Prostate gland (tissue), 2 donors: ENCODE results near the gene ARL15. TPM values are rescaled to one million over a fixed set of nuclear protein-coding genes. Genes with fewer than 3 reads are reported as not detected.

Source experiments
- DNase-seq: peaks from one replicate; pipeline ENCODE4 v3.0.0-alpha.2; 2019; ENCODE audit warnings: low spot score
- H3K27ac ChIP-seq, 2 donors: fragments of 200-600 bp; sonication (generic); 2 replicates each; pipeline ENCODE4 v1.5.1; 2017 to 2019
- H3K27me3 ChIP-seq: fragments of 200-600 bp; sonication (generic); replicated peaks from 2 replicates; pipeline ENCODE4 v1.5.1; 2019; ENCODE audit not compliant: insufficient read depth
- H3K36me3 ChIP-seq, 2 donors: fragments of 200-600 bp; sonication (generic); 1 replicate in 1 of 2; 2 replicates in 1 of 2; pipeline versions ENCODE4 v1.5.1 to v1.8.1; 2017 to 2019
- H3K4me1 ChIP-seq: fragments of 200-600 bp; sonication (generic); replicated peaks from 2 replicates; pipeline ENCODE4 v1.5.1; 2019
- H3K4me3 ChIP-seq, 2 donors: fragments of 200-600 bp; sonication (generic); 2 replicates each; pipeline ENCODE4 v1.5.1; 2017 to 2019
- H3K9me3 ChIP-seq: fragments of 200-600 bp; sonication (generic); 2 replicates; pipeline ENCODE4 v1.5.1; 2017
- CTCF ChIP-seq, 4 experiments: fragments of 200-600 bp in 2 of 4; fragments of 450-650 bp in 2 of 4; sonication (generic) in 2 of 4; IDR thresholded peaks; 1 replicate in 3 of 4; 2 replicates in 1 of 4; pipeline ENCODE4 v1.5.1; 2016 to 2019; ENCODE audit warnings: antibody characterized with exemption in 4 of 4, mild to moderate bottlenecking in 2 of 4, moderate library complexity in 2 of 4
- POLR2A ChIP-seq: fragments of 450-650 bp; IDR thresholded peaks from one replicate; pipeline ENCODE4 v1.6.1; 2016; ENCODE audit warnings: antibody characterized with exemption, mild to moderate bottlenecking
- POLR2AphosphoS5 ChIP-seq: sonication (generic); formaldehyde crosslinking; IDR thresholded peaks from one replicate; pipeline ENCODE4 v1.6.1; 2017; ENCODE audit warnings: antibody characterized with exemption
- WGBS: methylation state at CpG from one replicate; pipeline ENCODE4 v1.1.5; 2018; 5-methylcytosine and 5-hydroxymethylcytosine counted together
- intact Hi-C: fragments of 100-400 bp; cut with DNase I; formaldehyde crosslinking; loops from one replicate; pipeline ENCODE4 v1.14.2; 2022
- total RNA-seq, 2 donors: library from RNA; depleted of rRNA; stranded (reverse); fragments of >200 nt; gene quantifications; one replicate each; pipeline ENCODE4 v1.1.0, GENCODE V29; 2016

Gene ARL15
- total RNA-seq, 2 donors from 2014 or later, result 16.1 to 38.4 TPM

- no peak overlapping the region for H3K27ac ChIP-seq
- no peaks in the 10 kb centered on the region for H3K27me3 ChIP-seq
- TF ChIP-seq POLR2AphosphoS5 (no peak), CTCF (IDR thresholded peaks at IDR 0.05) (no peak), POLR2A (no peak)
- intact Hi-C loops, result no loop called here
- no peaks in the 10 kb centered on the region for H3K9me3 ChIP-seq
- H3K4me1 ChIP-seq, result no peaks in the 10 kb centered on the region
- no peak for DNase-seq
- H3K4me3 ChIP-seq, result no peak overlapping the region
- H3K36me3 ChIP-seq, result no peaks in the 10 kb centered on the region
- 69% methylated on average over 7 of the region's 7 CpGs for WGBS
Observed at GRCh38 chr5:54180630-54181031, 129.7 kb downstream of the ARL15 start.

GRCh38 chr5:54178991-54179390 lies 131.4 kb downstream of the ARL15 start:
- no peak for DNase-seq
- H3K36me3 ChIP-seq, result no peaks in the 10 kb centered on the region
- no peaks in the 10 kb centered on the region for H3K9me3 ChIP-seq
- no peaks in the 10 kb centered on the region for H3K4me1 ChIP-seq
- 82% methylated on average over 4 of the region's 4 CpGs for WGBS
- intact Hi-C loops, result no loop called here
- H3K4me3 ChIP-seq, result no peak overlapping the region
- no peak overlapping the region for H3K27ac ChIP-seq
- no peaks in the 10 kb centered on the region for H3K27me3 ChIP-seq
- TF ChIP-seq CTCF (IDR thresholded peaks at IDR 0.05) (no peak), POLR2AphosphoS5 (no peak), POLR2A (no peak)

GRCh38 chr5:54178207-54178606 lies 132.2 kb downstream of the ARL15 start:
- no peaks in the 10 kb centered on the region for H3K9me3 ChIP-seq
- DNase-seq, result no peak
- TF ChIP-seq POLR2A, result no peak
- TF ChIP-seq CTCF (IDR thresholded peaks at IDR 0.05), result no peak
- TF ChIP-seq POLR2AphosphoS5, result no peak
- 92% methylated on average over 5 of the region's 5 CpGs for WGBS
- H3K4me3 ChIP-seq, result no peak overlapping the region
- H3K36me3 ChIP-seq, result no peaks in the 10 kb centered on the region
- H3K27me3 ChIP-seq, result no peaks in the 10 kb centered on the region
- H3K4me1 ChIP-seq, result no peaks in the 10 kb centered on the region
- intact Hi-C loops, result no loop called here
- H3K27ac ChIP-seq, result no peak overlapping the region

GRCh38 chr5:54177058-54177457 lies 133.3 kb downstream of the ARL15 start:
- DNase-seq, result no peak
- Histone ChIP-seq H3K36me3 (no peaks in the 10 kb centered on the region), H3K4me3 (no peak overlapping the region), H3K9me3 (no peaks in the 10 kb centered on the region), H3K4me1 (no peaks in the 10 kb centered on the region), H3K27ac (no peak overlapping the region), H3K27me3 (no peaks in the 10 kb centered on the region)
- no peak for TF ChIP-seq CTCF (IDR thresholded peaks at IDR 0.05)
- TF ChIP-seq POLR2AphosphoS5, result no peak
- TF ChIP-seq POLR2A, result no peak
- 88% methylated on average over 2 of the region's 2 CpGs for WGBS
- intact Hi-C loops, result no loop called here

- TF ChIP-seq POLR2AphosphoS5 (no peak), CTCF (IDR thresholded peaks at IDR 0.05) (no peak), POLR2A (no peak)
- Histone ChIP-seq H3K36me3 (no peaks in the 10 kb centered on the region), H3K27me3 (no peaks in the 10 kb centered on the region), H3K9me3 (no peaks in the 10 kb centered on the region), H3K4me3 (no peak overlapping the region), H3K27ac (no peak overlapping the region), H3K4me1 (no peaks in the 10 kb centered on the region)
- no peak for DNase-seq
- 91% methylated on average over 6 of the region's 6 CpGs for WGBS
- intact Hi-C loops, result no loop called here
Observed at GRCh38 chr5:54176066-54176830, 134.1 kb downstream of the ARL15 start.
